ENCODE data around the gene TMEM256. TPM values are rescaled to one million over a fixed set of nuclear protein-coding genes. Genes with fewer than 3 reads are reported as not detected.

Gene TMEM256
- total RNA-seq, 3 donors from 2014 or later, result 77.6 to 113 (median 92.3) TPM

- no peaks in the 10 kb centered on the region for H3K9me3 ChIP-seq
- intact Hi-C loops (cut with DNase I; ENCODE audit: low total_unique reads), result loop anchor here (10.0 kb wide), 2 partner anchors 54 to 76 kb away; partner anchors contain the start of genes KCTD11, POLR2A, SLC35G6 and TMEM95
- DNase-seq (ENCODE audit: low spot score in 2 of 2), result no peak
- TF ChIP-seq POLR2AphosphoS5 (IDR thresholded peaks at IDR 0.05) (no peak), CTCF (IDR thresholded peaks at IDR 0.05) (no peak), POLR2A (IDR thresholded peaks at IDR 0.05) (no peak)
- H3K27me3 ChIP-seq, result no peaks in the 10 kb centered on the region
- no peak overlapping the region for H3K4me3 ChIP-seq
- no peak overlapping the region for H3K27ac ChIP-seq
- no peaks in the 10 kb centered on the region for H3K36me3 ChIP-seq
- H3K4me1 ChIP-seq, result peaks cover 0 to 3% of the 10 kb centered on the region in 2 donors
Measured at GRCh38 chr17:7431231-7431630, 27.3 kb upstream of the TMEM256 start.

- Histone ChIP-seq H3K27me3 (no peaks in the 10 kb centered on the region), H3K36me3 (no peaks in the 10 kb centered on the region), H3K9me3 (no peaks in the 10 kb centered on the region), H3K27ac (no peak overlapping the region), H3K4me3 (no peak overlapping the region), H3K4me1 (no peaks in the 10 kb centered on the region)
- intact Hi-C loops (cut with DNase I; ENCODE audit: low total_unique reads), result loop anchor here (10.0 kb wide), 2 partner anchors 55 to 75 kb away; partner anchors contain the start of genes KCTD11, POLR2A, SLC35G6 and TMEM95
- no peak for DNase-seq (ENCODE audit: low spot score in 2 of 2)
- TF ChIP-seq CTCF (IDR thresholded peaks at IDR 0.05) (no peak), POLR2A (IDR thresholded peaks at IDR 0.05) (no peak), POLR2AphosphoS5 (IDR thresholded peaks at IDR 0.05) (no peak)
Measured at GRCh38 chr17:7429722-7430121, 25.8 kb upstream of the TMEM256 start.

GRCh38 chr17:7428557-7428956 lies 24.7 kb upstream of the TMEM256 start, which contains the start of gene SPEM3:
Gene SPEM3, plus strand, starts transcription at chr17:7428857. Its CDS starts 46 bp downstream, at chr17:7428903.
- Histone ChIP-seq H3K9me3 (no peaks in the 10 kb centered on the region), H3K27me3 (no peaks in the 10 kb centered on the region), H3K4me1 (no peaks in the 10 kb centered on the region), H3K4me3 (no peak within 1 kb of the TSS), H3K36me3 (no peaks in the 10 kb centered on the region), H3K27ac (no peak within 1 kb of the TSS)
- no peak for DNase-seq (ENCODE audit: low spot score in 2 of 2)
- no peak for TF ChIP-seq POLR2AphosphoS5 (IDR thresholded peaks at IDR 0.05)
- TF ChIP-seq POLR2A (IDR thresholded peaks at IDR 0.05), result no peak
- TF ChIP-seq CTCF (IDR thresholded peaks at IDR 0.05), result no peak
- intact Hi-C loops (cut with DNase I; ENCODE audit: low total_unique reads), result no loop called here

- Histone ChIP-seq H3K27ac (no peak overlapping the region), H3K4me1 (no peaks in the 10 kb centered on the region), H3K4me3 (no peak overlapping the region), H3K27me3 (no peaks in the 10 kb centered on the region), H3K36me3 (no peaks in the 10 kb centered on the region), H3K9me3 (no peaks in the 10 kb centered on the region)
- DNase-seq (ENCODE audit: low spot score in 2 of 2), result no peak
- TF ChIP-seq POLR2AphosphoS5 (IDR thresholded peaks at IDR 0.05) (no peak), CTCF (IDR thresholded peaks at IDR 0.05) (no peak), POLR2A (IDR thresholded peaks at IDR 0.05) (no peak)
- intact Hi-C loops (cut with DNase I; ENCODE audit: low total_unique reads), result loop anchor here (1.0 kb wide), 1 partner anchor 41 kb away; no protein-coding TSS in a partner anchor
Measured at GRCh38 chr17:7427549-7427948, 23.7 kb upstream of the TMEM256 start.

GRCh38 chr17:7426896-7427489 lies 23.1 kb upstream of the TMEM256 start:
- Histone ChIP-seq H3K27ac (no peak overlapping the region), H3K27me3 (no peaks in the 10 kb centered on the region), H3K4me3 (no peak overlapping the region), H3K36me3 (no peaks in the 10 kb centered on the region), H3K4me1 (no peaks in the 10 kb centered on the region), H3K9me3 (no peaks in the 10 kb centered on the region)
- TF ChIP-seq POLR2A (IDR thresholded peaks at IDR 0.05), result no peak
- TF ChIP-seq CTCF (IDR thresholded peaks at IDR 0.05), result no peak
- TF ChIP-seq POLR2AphosphoS5 (IDR thresholded peaks at IDR 0.05), result no peak
- intact Hi-C loops (cut with DNase I; ENCODE audit: low total_unique reads), result loop anchor here (1.0 kb wide), 1 partner anchor 41 kb away; no protein-coding TSS in a partner anchor
- no peak for DNase-seq (ENCODE audit: low spot score in 2 of 2)

All from breast epithelium (tissue), 4 donors.